H1 (cell line): ENCODE results near the gene ZNF512B. TPM values are rescaled to one million over a fixed set of nuclear protein-coding genes. Genes with fewer than 3 reads are reported as not detected.

Experiments
- CHD2 ChIP-seq: IDR thresholded peaks from 2 replicates; pipeline ENCODE4 v1.6.1; 2012; ENCODE audit warnings: low read length, improper control_type of control experiment
- CHD7 ChIP-seq: fragments of 300-600 bp; sonication (generic); IDR thresholded peaks from 2 replicates; pipeline ENCODE4 v1.7.1; 2012; ENCODE audit warnings: low read length, moderate library complexity, mild to moderate bottlenecking, inconsistent platforms; ENCODE audit not compliant: insufficient replicate concordance
- CREB1 ChIP-seq: IDR thresholded peaks from 2 replicates; pipeline ENCODE4 v1.6.1; 2012; ENCODE audit warnings: inconsistent platforms
- RAD21 ChIP-seq, 2 experiments: IDR thresholded peaks in 1 of 2; conservative IDR thresholded peaks in 1 of 2; 2 replicates each; pipeline ENCODE4 v1.6.1; 2011; ENCODE audit warnings: low read depth in 2 of 2, low read length in 2 of 2, improper control_type of control experiment in 1 of 2, inconsistent platforms in 1 of 2, mild to moderate bottlenecking in 1 of 2, moderate library complexity in 1 of 2
- RBBP5 ChIP-seq: IDR thresholded peaks from 2 replicates; pipeline ENCODE4 v1.7.1; 2012; ENCODE audit warnings: low read depth, mild to moderate bottlenecking, inconsistent platforms, low read length, moderate library complexity, borderline replicate concordance
- ZNF274 ChIP-seq: IDR thresholded peaks from 2 replicates; pipeline ENCODE4 v1.7.0; 2012; ENCODE audit warnings: low read length, borderline replicate concordance; ENCODE audit errors: extremely low read depth
- polyA plus RNA-seq, 7 experiments: library from polyadenylated mRNA; depleted of rRNA in 3 of 7; stranded (reverse) in 5 of 7; unstranded in 2 of 7; fragments of >200 nt in 5 of 7; fragments of 200-250 nt in 2 of 7; gene quantifications; 1 replicate in 5 of 7; 2 replicates in 1 of 7; 4 replicates in 1 of 7; pipeline versions ENCODE4 v1.2.1 to v1.2.3, GENCODE V29; 2011 to 2013; ENCODE audit warnings: missing spikeins in 2 of 7, mixed read lengths in 2 of 7
- total RNA-seq: library from RNA; stranded (reverse); fragmentation: NEBNext Ultra II Directional; extraction: Animal tissue kit (Norgen Biotek cat#: 25700); gene quantifications from 2 replicates; pipeline ENCODE4 v1.2.1, GENCODE V29; 2021

Gene ZNF512B
- total and polyA plus RNA-seq, 2 of the 8 experiments (the other 6 are each of a cell fraction or from before 2014, with no cell fraction given): 7.3 to 26.6 TPM

GRCh38 chr20:63982937-63983336, 13.2 kb upstream of the ZNF512B start (continued):
- TF ChIP-seq CHD7 (no peak), CREB1 (no peak), ZNF274 (no peak), CHD2 (no peak), RAD21 (IDR thresholded peaks at IDR 0.05 in 1 of 2, conservative IDR thresholded peaks at IDR 0.05 in 1 of 2; ENCODE audit: low read depth in 2 of 2, low read length in 2 of 2) (no peak), RBBP5 (no peak)
